Common myeloid progenitor, CD34-positive (primary cell): ENCODE results near the gene CLDN1.
A peak's percentile ranks its signal among the peaks of the same experiment; 100 is the strongest.

ENCODE experiments used
- CTCF ChIA-PET: fragments of 350-600 bp; sonication (Branson Sonifier 250); formaldehyde crosslinking; loops from one replicate; lab custom pipeline; 2021; ENCODE audit warnings: antibody characterized with exemption; lab: Charles Lee
- POLR2A ChIA-PET: fragments of 350-600 bp; sonication (Branson Sonifier 250); formaldehyde crosslinking; loops from one replicate; lab custom pipeline; 2021; ENCODE audit warnings: antibody characterized with exemption; lab: Charles Lee
- DNase-seq, 3 donors: peaks; one replicate each; pipeline versions ENCODE4 v3.0.0 to v3.0.0-alpha.2; 2013
- H3K27ac ChIP-seq, 2 experiments: 1 replicate in 1 of 2; 2 replicates in 1 of 2; pipeline ENCODE4 v1.7.0; 2013; ENCODE audit warnings: inconsistent platforms in 2 of 2, low read length in 2 of 2, mild to moderate bottlenecking in 2 of 2, low read depth in 1 of 2, moderate library complexity in 1 of 2; ENCODE audit not compliant: severe bottlenecking in 2 of 2, insufficient read depth in 1 of 2, poor library complexity in 1 of 2
- H3K27me3 ChIP-seq, 5 experiments: replicated peaks in 2 of 5; 1 replicate in 3 of 5; 2 replicates in 2 of 5; pipeline versions ENCODE4 v1.6.1 to v1.7.0; 2013; ENCODE audit warnings: low read length in 4 of 5, mild to moderate bottlenecking in 2 of 5, moderate library complexity in 2 of 5, inconsistent platforms in 1 of 5; ENCODE audit not compliant: insufficient read depth in 5 of 5, control insufficient read depth in 4 of 5
- H3K36me3 ChIP-seq, 4 experiments: 1 replicate in 2 of 4; 2 replicates in 2 of 4; pipeline versions ENCODE4 v1.6.1 to v1.7.0; 2013; ENCODE audit warnings: low read length in 3 of 4, control low read depth in 1 of 4, mild to moderate bottlenecking in 1 of 4; ENCODE audit not compliant: control insufficient read depth in 4 of 4, insufficient read depth in 4 of 4
- H3K4me1 ChIP-seq, 4 experiments: 1 replicate in 3 of 4; 2 replicates in 1 of 4; pipeline versions ENCODE4 v1.6.1 to v1.7.1; 2013; ENCODE audit warnings: low read length in 3 of 4, mild to moderate bottlenecking in 3 of 4, control low read depth in 1 of 4, inconsistent platforms in 1 of 4, moderate library complexity in 1 of 4; ENCODE audit not compliant: control insufficient read depth in 4 of 4, insufficient read depth in 4 of 4; ENCODE audit errors: control extremely low read depth in 1 of 4
- H3K4me3 ChIP-seq, 7 experiments: 1 replicate in 4 of 7; 2 replicates in 3 of 7; pipeline versions ENCODE4 v1.5.1 to v1.7.0; 2013; ENCODE audit warnings: mild to moderate bottlenecking in 7 of 7, low read length in 6 of 7, moderate library complexity in 6 of 7, inconsistent platforms in 2 of 7, low read depth in 2 of 7, control low read depth in 1 of 7; ENCODE audit not compliant: insufficient read depth in 4 of 7, control insufficient read depth in 1 of 7; ENCODE audit errors: extremely low read depth in 1 of 7
- H3K9me3 ChIP-seq, 5 experiments: 1 replicate in 4 of 5; 2 replicates in 1 of 5; pipeline versions ENCODE4 v1.6.1 to v1.7.1; 2013; ENCODE audit warnings: low read length in 4 of 5, mild to moderate bottlenecking in 2 of 5, inconsistent platforms in 1 of 5, low read depth in 1 of 5, moderate library complexity in 1 of 5; ENCODE audit not compliant: control insufficient read depth in 4 of 5, insufficient read depth in 2 of 5; ENCODE audit errors: control extremely low read depth in 1 of 5
- WGBS: methylation state at CpG from one replicate; pipeline ENCODE4 v1.1.5; 2013; ENCODE audit not compliant: insufficient coverage; 5-methylcytosine and 5-hydroxymethylcytosine counted together

The CLDN1 gene

DNA sequence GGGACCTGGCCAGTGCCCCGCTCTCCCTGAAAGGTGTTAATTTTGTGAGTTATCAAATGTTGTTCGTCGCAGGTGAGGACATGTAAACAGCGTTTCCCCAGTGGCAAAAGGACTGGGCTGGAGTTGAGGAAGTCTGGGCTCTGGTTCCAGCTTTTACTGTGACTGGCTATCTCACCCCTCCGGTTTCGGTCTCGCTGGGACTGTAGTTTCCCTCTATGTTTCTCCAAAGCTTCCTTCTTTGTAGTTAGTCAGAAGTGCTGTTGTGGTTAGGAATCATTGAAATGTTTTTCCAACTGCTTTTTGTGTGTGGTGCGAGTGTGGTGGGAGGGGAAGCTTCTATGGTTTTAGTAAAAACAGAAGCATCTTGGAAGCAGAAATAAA, 990 bp upstream of the CLDN1 start:
- H3K9me3 ChIP-seq = no peaks in the 10 kb centered on the region
- H3K4me1 ChIP-seq = peaks cover 0 to 20% (median 17%) of the 10 kb centered on the region in 4 experiments
- peaks cover 2 to 76% (median 19%) of the 10 kb centered on the region in 5 experiments for H3K27me3 ChIP-seq
- DNase-seq = peak in 2 of 3 donors; percentile 57 to 60
- no peaks in the 10 kb centered on the region for H3K36me3 ChIP-seq
- ChIA-PET CTCF (interaction anchor here (0.5 to 5.2 kb wide), 10 partner anchors 10 to 1251 kb away, joined by 3 to 56 read pairs (median 6); no protein-coding TSS in a partner anchor), POLR2A (interaction anchor here (0.6 kb wide), 1 partner anchor 354 kb away, joined by 3 read pairs; no protein-coding TSS in a partner anchor)
- peak overlapping the region in 4 of 7 experiments; percentile 1 to 63 (median 18) for H3K4me3 ChIP-seq
- no peak overlapping the region for H3K27ac ChIP-seq
- WGBS = 13% methylated on average over 7 of the region's 8 CpGs

DNA sequence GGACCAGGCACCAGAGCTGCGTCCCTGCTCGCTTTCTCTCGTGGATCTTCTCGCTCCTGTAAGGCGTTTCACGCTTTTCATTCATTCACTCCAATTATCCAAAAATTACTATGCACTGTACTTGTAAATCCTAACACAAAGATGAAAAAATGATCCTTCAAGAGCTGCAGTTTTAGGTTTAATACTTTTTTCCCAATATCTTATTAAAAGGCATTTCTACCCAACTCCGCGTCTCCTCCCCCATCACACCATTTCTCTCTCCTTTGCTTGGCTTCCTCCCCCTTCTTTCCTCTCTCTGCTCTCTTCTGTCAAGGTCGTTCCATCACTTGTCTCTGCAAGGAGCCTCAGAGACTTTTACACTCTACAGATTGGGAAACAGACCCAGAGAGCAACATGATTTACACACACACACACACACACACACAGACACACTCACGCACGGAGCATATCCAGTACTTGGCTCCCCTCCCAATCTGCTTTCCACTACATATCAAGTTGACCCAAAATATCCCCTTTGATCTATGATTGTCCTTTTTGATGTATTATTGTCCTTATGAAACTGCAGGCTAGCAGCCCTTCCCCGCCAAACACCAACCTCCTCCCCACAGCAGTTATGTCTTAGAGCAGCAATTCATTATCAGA, 479 bp upstream of the CLDN1 start:
- peaks cover 2 to 77% (median 19%) of the 10 kb centered on the region in 5 experiments for H3K27me3 ChIP-seq
- peak overlapping the region in 6 of 7 experiments; percentile 30 to 72 (median 52) for H3K4me3 ChIP-seq
- H3K9me3 ChIP-seq = no peaks in the 10 kb centered on the region
- peaks cover 0 to 20% (median 17%) of the 10 kb centered on the region in 4 experiments for H3K4me1 ChIP-seq
- WGBS = 2% methylated on average over 7 of the region's 12 CpGs
- ChIA-PET POLR2A (interaction anchor here (0.6 kb wide), 1 partner anchor 353 kb away, joined by 3 read pairs; no protein-coding TSS in a partner anchor), CTCF (interaction anchor here (0.5 to 5.2 kb wide), 17 partner anchors 9 to 1251 kb away, joined by 3 to 56 read pairs (median 4); no protein-coding TSS in a partner anchor)
- no peaks in the 10 kb centered on the region for H3K36me3 ChIP-seq
- no peak overlapping the region for H3K27ac ChIP-seq
- peak in 2 of 3 donors; percentile 30 to 45 for DNase-seq

DNA sequence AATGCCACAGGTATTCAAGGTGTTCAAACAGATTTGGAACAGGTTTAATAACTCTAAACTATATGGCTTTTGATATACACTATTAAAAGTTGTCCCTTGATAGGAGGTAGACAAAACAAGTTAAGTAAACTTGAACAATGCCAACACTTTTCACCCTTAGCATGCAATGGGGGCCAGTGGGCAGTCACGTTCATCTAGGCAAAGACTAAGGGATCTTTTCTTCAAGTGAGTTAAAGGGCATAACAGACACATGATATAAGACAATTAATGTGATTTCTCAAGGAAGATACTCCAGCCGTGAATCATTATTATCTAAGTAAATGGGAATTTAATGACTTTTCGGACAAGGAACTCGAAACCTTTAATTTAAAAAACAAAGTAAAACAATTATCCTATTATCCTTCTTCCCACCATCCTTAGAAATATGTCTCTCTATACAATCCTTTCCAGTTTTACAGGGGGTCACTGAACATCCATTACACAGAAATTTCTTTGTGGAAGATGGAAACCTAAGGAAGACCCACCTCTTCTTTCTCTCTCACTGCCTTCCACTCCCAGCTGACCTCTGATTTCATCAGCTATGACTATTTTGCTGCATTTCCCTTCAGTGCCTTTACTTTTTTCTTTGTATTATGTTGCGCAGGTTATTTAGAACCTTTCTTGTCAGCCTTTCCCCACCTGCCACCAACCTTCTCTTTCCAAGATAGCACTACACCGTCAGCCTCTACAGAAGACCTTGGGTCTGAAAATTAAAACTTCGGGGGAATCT, 1.5 kb downstream of the CLDN1 start:
- peaks cover 0 to 20% (median 17%) of the 10 kb centered on the region in 4 experiments for H3K4me1 ChIP-seq
- peaks cover 0 to 67% (median 19%) of the 10 kb centered on the region in 5 experiments for H3K27me3 ChIP-seq
- DNase-seq = no peak
- CTCF ChIA-PET = interaction anchor here (0.6 to 5.2 kb wide), 7 partner anchors 14 to 1177 kb away, joined by 3 to 56 read pairs (median 9); no protein-coding TSS in a partner anchor
- H3K36me3 ChIP-seq = no peaks in the 10 kb centered on the region
- no peaks in the 10 kb centered on the region for H3K9me3 ChIP-seq
- H3K4me3 ChIP-seq = peak overlapping the region in 1 of 7 experiments; percentile 27
- H3K27ac ChIP-seq = no peak overlapping the region
- POLR2A ChIA-PET = interaction anchor here (0.6 kb wide), 1 partner anchor 105 kb away, joined by 3 read pairs; no protein-coding TSS in a partner anchor
- WGBS = 83% methylated on average over 1 of the region's 7 CpGs

DNA sequence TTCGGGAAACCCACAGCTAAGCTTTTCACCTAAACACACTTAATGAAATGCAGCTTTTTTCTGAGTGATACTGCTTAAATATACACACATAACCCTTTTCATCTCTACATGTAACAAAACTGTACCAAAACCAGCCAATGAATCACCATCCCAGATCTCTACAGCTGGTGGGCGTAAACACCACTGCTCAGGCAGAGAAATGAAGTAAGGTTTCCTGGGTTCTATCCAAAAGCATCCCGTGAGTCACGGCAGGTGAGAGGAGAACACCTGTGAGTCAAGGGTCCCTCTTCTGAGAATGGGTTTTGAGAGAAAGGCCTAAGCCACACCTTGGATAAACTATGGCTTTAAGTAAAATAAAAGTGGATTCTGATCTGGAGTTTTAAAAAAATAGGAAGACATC, 2.6 kb downstream of the CLDN1 start:
- 100% methylated on average over 4 of the region's 4 CpGs for WGBS
- no peak overlapping the region for H3K4me3 ChIP-seq
- CTCF ChIA-PET = interaction anchor here (1.0 to 5.2 kb wide), 2 partner anchors 20 to 95 kb away, joined by 3 to 56 read pairs; no protein-coding TSS in a partner anchor
- H3K27me3 ChIP-seq = peaks cover 0 to 58% (median 17%) of the 10 kb centered on the region in 5 experiments
- DNase-seq = no peak
- H3K27ac ChIP-seq = no peak overlapping the region
- H3K36me3 ChIP-seq = no peaks in the 10 kb centered on the region
- no peaks in the 10 kb centered on the region for H3K9me3 ChIP-seq
- POLR2A ChIA-PET = no interaction called here
- peaks cover 0 to 20% (median 17%) of the 10 kb centered on the region in 4 experiments for H3K4me1 ChIP-seq

DNA sequence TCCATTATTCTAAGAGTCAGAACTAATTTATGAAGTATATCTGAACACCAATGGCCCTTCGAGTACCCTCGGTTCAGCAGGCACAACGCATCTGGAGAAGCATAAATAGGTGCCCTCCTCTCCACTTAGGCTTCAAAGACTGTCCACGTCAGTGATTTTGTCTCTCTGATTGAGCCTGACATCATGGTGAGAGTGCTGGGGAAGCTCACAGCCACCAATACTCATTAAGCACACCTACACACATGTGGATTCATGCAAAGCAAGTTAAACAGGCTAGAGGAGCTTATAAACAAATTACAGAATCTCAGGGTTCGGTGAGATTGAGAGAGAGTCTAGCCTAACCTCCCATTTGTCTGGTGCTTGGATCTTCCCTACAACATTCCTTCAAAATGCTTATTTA, 3.6 kb downstream of the CLDN1 start:
- Histone ChIP-seq H3K4me3 (no peak overlapping the region), H3K36me3 (no peaks in the 10 kb centered on the region), H3K4me1 (peaks cover 0 to 19% (median 17%) of the 10 kb centered on the region in 4 experiments), H3K9me3 (no peaks in the 10 kb centered on the region), H3K27ac (no peak overlapping the region), H3K27me3 (peaks cover 0 to 55% (median 17%) of the 10 kb centered on the region in 5 experiments)
- CTCF ChIA-PET = interaction anchor here (0.7 to 1.0 kb wide), 3 partner anchors 19 to 355 kb away, joined by 3 read pairs; no protein-coding TSS in a partner anchor
- DNase-seq = no peak
- POLR2A ChIA-PET = no interaction called here
- WGBS = 86% methylated on average over 5 of the region's 5 CpGs

DNA sequence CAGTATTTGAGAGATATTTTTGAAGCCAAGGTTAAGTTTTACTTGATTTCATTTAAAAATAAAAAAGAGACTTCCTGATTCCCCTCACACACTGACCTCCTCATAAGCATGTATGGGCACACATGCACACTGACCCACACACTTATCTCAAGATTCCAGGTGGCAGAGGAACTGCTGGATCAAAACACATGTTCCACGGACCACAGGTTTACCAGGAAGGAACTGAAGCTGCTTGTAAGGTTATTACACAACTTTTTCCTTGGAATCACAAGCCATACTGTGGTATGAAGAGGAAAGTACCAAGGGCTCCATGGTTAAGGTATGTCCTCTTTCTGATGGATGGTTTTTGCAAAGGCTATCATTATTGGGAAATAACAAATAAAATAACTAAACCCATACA, 7.5 kb downstream of the CLDN1 start:
- ChIA-PET CTCF (interaction anchor here (1.9 kb wide), 1 partner anchor 8 kb away, joined by 9 read pairs; the partner anchor contains the start of gene CLDN1), POLR2A (no interaction called here)
- 50% methylated on average over 1 of the region's 1 CpG for WGBS

More for the DNA sequence above, 7.5 kb downstream of the CLDN1 start:
- H3K9me3 ChIP-seq = no peaks in the 10 kb centered on the region
- H3K4me3 ChIP-seq = no peak overlapping the region
- no peak for DNase-seq
- H3K27ac ChIP-seq = no peak overlapping the region
- H3K27me3 ChIP-seq = peaks cover 0 to 22% (median 5%) of the 10 kb centered on the region in 5 experiments
- no peaks in the 10 kb centered on the region for H3K36me3 ChIP-seq
- H3K4me1 ChIP-seq = no peaks in the 10 kb centered on the region
